Measurements from ENCODE around the gene PPP4R3A. TPM values are rescaled to one million over a fixed set of nuclear protein-coding genes. Genes with fewer than 3 reads are reported as not detected.

Gene PPP4R3A
- total RNA-seq, 1 experiment from 2014 or later: 74.4 TPM

DNA sequence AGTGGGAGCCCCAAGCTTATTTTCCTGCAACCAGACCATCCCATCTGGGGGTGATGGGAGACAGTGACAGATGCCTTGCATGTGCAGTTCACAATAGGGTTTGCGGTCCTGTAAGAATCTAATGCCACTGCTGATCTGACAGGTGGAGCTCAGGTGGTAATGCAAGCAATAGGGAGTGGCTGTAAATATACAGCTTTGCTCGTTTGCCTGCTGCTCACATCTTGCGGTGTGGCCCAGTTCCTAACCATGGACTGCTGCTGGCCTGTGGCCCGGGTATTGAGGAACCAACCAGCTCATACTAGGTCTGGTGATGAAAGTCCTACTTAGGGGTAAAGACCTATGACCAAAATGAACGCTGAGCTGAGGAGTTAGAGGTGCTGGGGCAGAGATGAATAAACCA, 56.4 kb downstream of the PPP4R3A start:
- Histone ChIP-seq H3K79me2 (ENCODE audit: low read length) (no peaks in the 10 kb centered on the region), H3K9ac (ENCODE audit: low read length) (no peak overlapping the region), H4K20me1 (ENCODE audit: low read length) (no peaks in the 10 kb centered on the region), H3K4me2 (ENCODE audit: low read length) (no peak overlapping the region), H3K9me3 (ENCODE audit: low read length) (no peaks in the 10 kb centered on the region), H3F3A (ENCODE audit: low read length, unreplicated experiment) (no peaks in the 10 kb centered on the region), H3K27ac (ENCODE audit: low read length) (no peak overlapping the region), H3K4me3 (ENCODE audit: low read length) (no peak overlapping the region), H3K27me3 (ENCODE audit: low read length) (no peaks in the 10 kb centered on the region), H3K4me1 (ENCODE audit: insufficient read depth, low read length) (no peaks in the 10 kb centered on the region), H3K36me3 (ENCODE audit: low read depth, low read length) (peaks cover 24% of the 10 kb centered on the region), H2AFZ (ENCODE audit: low read length) (no peak overlapping the region), H3K9me2 (replicated peaks; ENCODE audit: low read length) (no peaks in the 10 kb centered on the region)
- CTCF ChIA-PET: no interaction called here
- BruUV-seq (replicated peaks): no TSS peak
- TF ChIP-seq EZH2phosphoT487 (IDR thresholded peaks at IDR 0.05; ENCODE audit: borderline replicate concordance, low read length) (no peak), EZH2 (IDR thresholded peaks at IDR 0.05; ENCODE audit: low read length, unreplicated experiment) (no peak)
- TF ChIP-seq, protein P1, sequence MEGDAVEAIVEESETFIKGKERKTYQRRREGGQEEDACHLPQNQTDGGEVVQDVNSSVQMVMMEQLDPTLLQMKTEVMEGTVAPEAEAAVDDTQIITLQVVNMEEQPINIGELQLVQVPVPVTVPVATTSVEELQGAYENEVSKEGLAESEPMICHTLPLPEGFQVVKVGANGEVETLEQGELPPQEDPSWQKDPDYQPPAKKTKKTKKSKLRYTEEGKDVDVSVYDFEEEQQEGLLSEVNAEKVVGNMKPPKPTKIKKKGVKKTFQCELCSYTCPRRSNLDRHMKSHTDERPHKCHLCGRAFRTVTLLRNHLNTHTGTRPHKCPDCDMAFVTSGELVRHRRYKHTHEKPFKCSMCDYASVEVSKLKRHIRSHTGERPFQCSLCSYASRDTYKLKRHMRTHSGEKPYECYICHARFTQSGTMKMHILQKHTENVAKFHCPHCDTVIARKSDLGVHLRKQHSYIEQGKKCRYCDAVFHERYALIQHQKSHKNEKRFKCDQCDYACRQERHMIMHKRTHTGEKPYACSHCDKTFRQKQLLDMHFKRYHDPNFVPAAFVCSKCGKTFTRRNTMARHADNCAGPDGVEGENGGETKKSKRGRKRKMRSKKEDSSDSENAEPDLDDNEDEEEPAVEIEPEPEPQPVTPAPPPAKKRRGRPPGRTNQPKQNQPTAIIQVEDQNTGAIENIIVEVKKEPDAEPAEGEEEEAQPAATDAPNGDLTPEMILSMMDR (conservative IDR thresholded peaks at IDR 0.05; ENCODE audit: low read depth, low read length): no peak
- DNase-seq: no peak
- ATAC-seq: no peak; the same call in 1 of the 2 replicates
- POLR2A ChIA-PET (ENCODE audit: unreplicated experiment): no interaction called here
- intact Hi-C loops (cut with micrococcal nuclease): no loop called here

DNA sequence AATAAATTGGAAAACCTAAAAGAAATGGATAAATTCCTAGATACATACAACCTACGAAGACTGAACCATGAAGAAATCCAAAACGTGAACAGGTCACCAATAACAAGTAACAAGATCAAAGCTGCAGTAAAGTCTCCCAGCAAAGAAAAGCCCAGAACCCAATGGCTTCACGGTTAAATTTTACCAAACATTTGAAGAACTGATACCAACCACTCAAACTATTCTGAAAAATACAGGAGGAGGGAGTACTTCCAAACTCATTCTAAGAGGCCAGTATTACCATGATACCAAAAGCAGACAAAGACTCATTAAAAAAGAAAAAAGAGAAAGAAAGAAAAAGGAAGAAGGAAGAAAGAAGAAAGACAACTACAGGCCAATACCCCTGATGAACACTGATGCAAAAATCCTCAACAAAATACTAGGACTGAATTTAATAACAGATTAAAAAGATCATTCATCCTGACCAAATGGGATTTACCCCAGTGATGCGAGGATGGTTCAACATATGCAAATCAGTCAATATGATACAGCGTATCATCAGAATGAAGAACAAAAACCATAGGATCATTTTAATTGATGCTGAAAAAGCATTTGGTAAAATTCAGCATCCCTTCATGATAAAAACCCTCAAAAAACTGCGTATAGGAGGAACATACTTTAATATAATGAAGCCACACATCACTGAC, 65.6 kb downstream of the PPP4R3A start:
- H3K4me1 ChIP-seq (ENCODE audit: insufficient read depth, low read length): no peaks in the 10 kb centered on the region
- H2AFZ ChIP-seq (ENCODE audit: low read length): no peak overlapping the region
- intact Hi-C loops (cut with micrococcal nuclease): no loop called here
- DNase-seq (no peak), ATAC-seq (no peak)
- ChIA-PET CTCF (no interaction called here), POLR2A (ENCODE audit: unreplicated experiment) (no interaction called here)
- no peak overlapping the region for H3K9ac ChIP-seq (ENCODE audit: low read length)
- no peaks in the 10 kb centered on the region for H3K36me3 ChIP-seq (ENCODE audit: low read depth, low read length)
- H3K27ac ChIP-seq (ENCODE audit: low read length): no peak overlapping the region
- no peaks in the 10 kb centered on the region for H3F3A ChIP-seq (ENCODE audit: low read length, unreplicated experiment)
- H3K9me2 ChIP-seq (replicated peaks; ENCODE audit: low read length): no peaks in the 10 kb centered on the region
- no peak for TF ChIP-seq EZH2 (IDR thresholded peaks at IDR 0.05; ENCODE audit: low read length, unreplicated experiment)
- TF ChIP-seq, protein P1 (conservative IDR thresholded peaks at IDR 0.05; ENCODE audit: low read depth, low read length): no peak
- no peak for TF ChIP-seq EZH2phosphoT487 (IDR thresholded peaks at IDR 0.05; ENCODE audit: borderline replicate concordance, low read length)
- no peaks in the 10 kb centered on the region for H4K20me1 ChIP-seq (ENCODE audit: low read length)
- BruUV-seq (replicated peaks): no TSS peak
- H3K4me2 ChIP-seq (ENCODE audit: low read length): no peak overlapping the region
- H3K9me3 ChIP-seq (ENCODE audit: low read length): no peaks in the 10 kb centered on the region
- no peaks in the 10 kb centered on the region for H3K79me2 ChIP-seq (ENCODE audit: low read length)
- H3K27me3 ChIP-seq (ENCODE audit: low read length): no peaks in the 10 kb centered on the region
- no peak overlapping the region for H3K4me3 ChIP-seq (ENCODE audit: low read length)

DNA sequence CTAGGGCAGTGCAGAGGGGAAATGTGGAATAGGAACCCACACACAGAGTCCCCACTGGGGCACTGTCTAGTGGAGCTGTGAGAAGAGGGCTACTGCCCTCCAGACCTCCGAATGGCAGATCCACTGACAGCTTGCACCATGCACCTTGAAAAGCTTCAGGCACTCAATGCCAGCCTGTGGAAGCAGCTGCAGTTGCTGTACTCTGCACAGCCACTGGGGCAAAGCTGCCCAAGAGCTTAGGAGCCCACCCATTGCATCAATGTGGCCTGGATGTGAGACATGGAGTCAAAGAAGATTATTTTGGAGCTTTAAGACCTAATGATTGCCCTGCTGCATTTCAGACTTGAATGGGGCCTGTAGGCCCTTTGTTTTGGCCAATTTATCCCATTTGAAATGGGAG, 70.8 kb downstream of the PPP4R3A start:
- Histone ChIP-seq H3F3A (ENCODE audit: low read length, unreplicated experiment) (no peaks in the 10 kb centered on the region), H3K4me1 (ENCODE audit: insufficient read depth, low read length) (no peaks in the 10 kb centered on the region), H3K79me2 (ENCODE audit: low read length) (no peaks in the 10 kb centered on the region), H3K36me3 (ENCODE audit: low read depth, low read length) (no peaks in the 10 kb centered on the region), H3K9me3 (ENCODE audit: low read length) (no peaks in the 10 kb centered on the region), H3K27me3 (ENCODE audit: low read length) (no peaks in the 10 kb centered on the region), H2AFZ (ENCODE audit: low read length) (no peak overlapping the region), H3K9ac (ENCODE audit: low read length) (no peak overlapping the region), H3K4me2 (ENCODE audit: low read length) (no peak overlapping the region), H3K27ac (ENCODE audit: low read length) (no peak overlapping the region), H3K4me3 (ENCODE audit: low read length) (no peak overlapping the region), H4K20me1 (ENCODE audit: low read length) (no peaks in the 10 kb centered on the region), H3K9me2 (replicated peaks; ENCODE audit: low read length) (no peaks in the 10 kb centered on the region)
- no peak for ATAC-seq
- no peak for TF ChIP-seq EZH2phosphoT487 (IDR thresholded peaks at IDR 0.05; ENCODE audit: borderline replicate concordance, low read length)
- TF ChIP-seq, protein P1 (conservative IDR thresholded peaks at IDR 0.05; ENCODE audit: low read depth, low read length): no peak
- TF ChIP-seq EZH2 (IDR thresholded peaks at IDR 0.05; ENCODE audit: low read length, unreplicated experiment): no peak
- intact Hi-C loops (cut with micrococcal nuclease): no loop called here
- ChIA-PET POLR2A (ENCODE audit: unreplicated experiment) (no interaction called here), CTCF (no interaction called here)
- no TSS peak for BruUV-seq (replicated peaks)
- DNase-seq: no peak

Data from PC-3 (cell line).